HG03571 (cell line): ENCODE measurements around the gene CACNA2D3.

Source experiments
- ATAC-seq: cut with Tn5 transposase; IDR thresholded peaks from one replicate; pipeline ENCODE4 v1.9.1; 2021; ENCODE audit not compliant: unreplicated experiment

Gene CACNA2D3

DNA sequence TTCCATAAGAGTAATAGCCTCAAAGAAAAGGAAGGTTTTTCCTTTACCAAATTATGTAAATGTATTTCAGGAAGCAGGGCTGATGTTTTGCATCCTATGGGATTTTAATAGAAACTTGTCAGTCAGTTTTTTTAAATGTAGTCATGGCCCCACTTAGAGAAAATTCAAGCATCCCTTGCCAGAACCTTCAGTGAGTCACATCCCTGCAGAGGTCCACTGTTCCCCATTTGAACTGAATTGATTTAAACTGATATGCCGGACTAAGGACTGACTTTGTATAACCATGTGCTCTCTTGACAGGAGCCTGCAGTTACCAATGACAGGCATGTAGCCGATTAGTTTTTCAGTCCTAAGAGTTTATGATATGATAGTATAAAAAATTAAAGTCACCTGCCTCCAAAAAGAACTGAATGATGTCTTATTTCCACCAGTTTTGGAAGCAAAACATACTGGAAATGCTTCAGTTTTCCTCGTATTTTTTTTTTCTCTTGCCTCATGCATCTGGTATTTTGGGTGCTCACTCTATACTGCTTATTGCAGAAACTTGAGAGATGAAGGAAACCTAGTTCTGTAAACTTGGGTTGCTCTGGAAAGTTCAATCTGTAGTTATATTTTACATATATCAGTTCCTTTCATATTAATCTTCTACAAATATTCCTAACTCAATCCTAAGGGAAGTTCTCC, 774.8 kb downstream of the CACNA2D3 start:
- ATAC-seq = no peak

- no peak for ATAC-seq
Measured at GRCh38 chr3:54899273-54899672, 776.9 kb downstream of the CACNA2D3 start.

DNA sequence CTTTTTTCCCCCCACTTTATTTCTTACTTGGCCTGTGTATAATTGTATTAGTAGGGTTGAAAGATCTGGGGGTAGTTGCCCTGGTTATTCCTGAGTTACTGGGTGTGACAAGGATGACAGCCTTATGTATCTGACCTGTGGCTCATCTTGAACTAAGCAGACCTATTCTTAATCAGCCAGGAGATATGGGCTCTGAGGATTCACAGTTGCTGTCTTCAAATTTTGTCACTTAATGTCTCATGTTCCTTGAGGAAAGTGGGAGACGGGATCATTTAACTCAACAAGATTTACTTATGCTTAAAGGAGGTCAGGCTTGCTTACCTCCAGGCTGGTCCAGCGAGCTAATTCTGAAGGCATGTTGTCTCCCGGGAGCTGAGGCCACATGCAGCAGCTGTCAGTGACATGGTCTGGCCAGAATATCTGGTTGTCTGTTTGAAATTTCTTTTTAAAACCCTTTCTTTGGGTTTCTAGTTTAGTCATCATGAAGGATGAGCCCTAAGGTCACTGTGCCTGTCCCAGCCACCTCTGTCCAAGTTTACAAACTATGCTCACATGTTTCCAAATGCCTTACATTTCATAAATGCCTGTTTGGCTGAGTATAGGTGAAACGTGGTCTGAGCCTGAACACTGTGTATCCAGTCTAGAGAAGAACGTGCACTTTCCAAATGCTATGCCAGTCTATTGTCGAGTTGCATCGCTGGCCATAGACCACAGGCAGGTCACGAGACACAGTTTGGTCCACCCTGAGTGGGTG, 778.7 kb downstream of the CACNA2D3 start:
- no peak for ATAC-seq

DNA sequence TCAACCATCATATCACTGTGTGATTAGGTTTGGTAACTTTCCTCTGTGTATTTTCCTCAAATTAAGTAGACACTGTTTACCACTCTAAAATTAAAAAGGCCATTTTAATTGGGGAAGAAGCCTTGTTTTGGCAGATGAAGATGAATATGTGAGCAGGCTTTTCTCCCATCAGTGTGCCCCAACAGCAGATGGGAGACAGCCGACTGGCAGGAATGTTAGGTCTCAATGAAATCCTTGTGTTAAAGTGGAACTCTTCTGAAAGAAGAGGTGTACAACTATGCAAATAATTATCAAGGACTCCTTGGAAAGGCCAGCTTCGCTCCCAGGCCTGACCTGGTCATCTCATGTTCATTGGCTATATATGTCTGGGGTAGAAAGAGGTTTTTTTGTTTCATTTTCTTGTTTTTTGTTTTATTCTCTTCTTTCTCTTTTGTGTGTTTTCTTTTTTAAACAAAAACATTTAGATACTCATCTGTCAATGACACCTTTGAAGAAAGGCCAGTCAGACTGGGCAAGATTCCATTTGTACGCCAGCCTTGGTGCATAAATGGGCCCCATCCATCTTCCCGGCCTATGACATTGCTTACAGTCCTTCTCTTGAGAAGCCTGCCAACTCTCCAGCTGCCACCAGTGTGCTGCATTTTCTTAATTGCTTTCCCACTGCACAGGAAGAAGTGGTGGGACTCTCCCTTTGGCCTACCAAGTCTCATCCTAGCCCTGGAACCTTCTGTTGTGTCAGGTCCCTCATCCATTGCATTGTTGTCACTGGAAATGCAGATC, 779.7 kb downstream of the CACNA2D3 start:
- ATAC-seq = no peak

GRCh38 chr3:54905261-54905888, 783.0 kb downstream of the CACNA2D3 start:
- no peak for ATAC-seq

- no peak for ATAC-seq
Measured at GRCh38 chr3:54905920-54906319, 783.6 kb downstream of the CACNA2D3 start.

- no peak for ATAC-seq
Measured at GRCh38 chr3:54906763-54907162, 784.4 kb downstream of the CACNA2D3 start.

DNA sequence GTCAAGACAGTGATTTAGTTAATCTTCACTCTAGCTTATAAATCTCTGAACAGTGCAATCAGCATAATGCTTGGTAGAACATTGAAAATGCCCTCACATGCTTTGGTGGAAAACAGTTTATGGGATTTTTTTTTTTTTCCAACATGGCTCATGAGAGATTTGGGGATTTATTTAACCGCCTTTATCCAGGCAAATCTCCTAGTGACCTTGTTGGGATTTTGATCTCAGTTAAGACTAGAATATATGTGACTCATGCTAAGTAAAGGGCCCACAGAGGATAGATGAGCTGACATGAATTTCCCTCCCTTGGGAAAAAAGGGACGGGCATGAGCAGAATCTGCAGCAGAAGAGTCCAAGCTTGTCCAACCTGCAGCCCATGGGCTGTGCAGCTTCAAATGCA, 786.8 kb downstream of the CACNA2D3 start:
- ATAC-seq = no peak

DNA sequence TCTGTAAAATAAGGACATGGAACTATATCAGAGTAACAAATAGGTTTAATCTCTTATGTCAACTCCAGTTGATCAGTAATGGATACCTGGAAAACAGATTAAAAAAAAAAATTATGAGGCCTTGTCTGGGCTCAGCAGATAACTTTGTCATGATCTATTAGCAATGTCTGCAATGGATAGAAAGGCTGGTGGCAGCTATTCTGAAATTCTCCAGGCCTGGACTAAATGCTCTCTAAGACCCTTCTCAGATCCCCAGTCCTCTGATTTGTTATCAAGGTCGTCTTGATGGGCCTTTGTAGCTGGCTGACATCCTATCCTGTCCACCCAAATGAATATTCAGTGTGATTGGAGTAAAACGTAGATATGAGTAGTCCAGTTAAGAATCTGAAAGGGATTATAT, 791.8 kb downstream of the CACNA2D3 start:
- no peak for ATAC-seq

GRCh38 chr3:54915181-54915580, 792.8 kb downstream of the CACNA2D3 start:
- ATAC-seq = no peak

- ATAC-seq = no peak
Measured at GRCh38 chr3:54915976-54916375, 793.6 kb downstream of the CACNA2D3 start.

DNA sequence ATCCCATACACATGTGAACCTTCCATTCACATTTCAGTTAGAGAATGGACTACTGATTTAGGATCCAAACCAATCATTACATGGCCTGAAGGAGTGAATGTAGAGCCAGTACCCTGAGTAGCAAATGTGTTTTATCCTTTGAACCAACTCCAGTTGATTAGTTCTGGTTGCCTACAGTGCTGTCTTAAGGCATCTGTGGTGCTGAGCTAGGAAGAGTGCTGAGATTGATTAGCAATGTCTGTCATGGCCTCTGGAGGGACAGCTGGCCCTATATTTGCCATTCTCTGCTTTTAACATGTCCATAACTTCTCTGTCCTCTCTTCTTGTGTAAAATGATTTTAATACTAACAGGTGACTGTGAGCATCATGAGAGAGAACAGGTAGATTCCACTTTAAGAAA, 794.4 kb downstream of the CACNA2D3 start:
- no peak for ATAC-seq

- ATAC-seq = no peak
Measured at GRCh38 chr3:54917174-54917573, 794.8 kb downstream of the CACNA2D3 start.

DNA sequence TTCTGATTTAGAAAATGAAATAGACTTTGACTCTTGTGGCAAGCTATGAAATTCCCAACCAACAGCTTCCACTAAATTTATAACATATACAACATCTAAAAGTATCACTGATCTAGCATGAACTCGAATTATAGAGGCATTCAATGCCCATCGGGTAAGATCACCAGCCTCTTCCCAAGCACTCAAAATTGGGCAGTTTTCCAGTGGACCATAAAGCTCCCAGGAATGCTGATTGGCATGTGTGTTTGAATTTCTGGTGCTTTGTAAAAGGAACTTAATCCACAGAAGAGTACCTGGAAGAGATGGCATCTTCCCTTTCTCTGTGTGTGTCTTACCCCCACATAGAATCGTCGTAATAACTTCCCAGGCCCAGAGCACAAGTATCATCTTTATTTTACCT, 795.5 kb downstream of the CACNA2D3 start:
- ATAC-seq = no peak

- ATAC-seq = no peak
Measured at GRCh38 chr3:54918516-54918915, 796.2 kb downstream of the CACNA2D3 start.

- ATAC-seq = no peak
Measured at GRCh38 chr3:54928046-54928770, 805.9 kb downstream of the CACNA2D3 start, which contains the start of gene LRTM1. Gene LRTM1 (minus strand): TSS chr3:54928059. CDS start chr3:54927911, 148 bp downstream.

GRCh38 chr3:54931182-54931581, 808.8 kb downstream of the CACNA2D3 start:
- ATAC-seq = no peak

- no peak for ATAC-seq
Measured at GRCh38 chr3:54932606-54933005, 810.3 kb downstream of the CACNA2D3 start.

DNA sequence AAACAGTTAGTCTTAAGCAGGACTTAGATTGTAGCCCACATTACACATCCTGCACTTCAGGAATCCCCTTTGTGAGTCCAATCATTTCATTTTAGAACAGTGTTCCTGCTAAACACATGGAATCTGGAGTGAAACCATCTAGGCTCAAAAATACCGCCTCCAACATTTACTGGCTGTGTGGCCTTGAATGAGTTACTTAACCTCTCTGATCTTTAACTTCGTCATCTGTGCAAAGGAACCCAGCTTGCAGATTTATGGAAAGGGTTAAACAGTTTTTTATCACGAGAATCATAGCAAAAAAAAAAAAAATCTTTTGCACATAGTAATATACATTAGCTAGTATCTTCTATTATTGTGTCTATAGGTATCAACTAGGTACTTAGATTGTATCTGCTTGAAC, 813.5 kb downstream of the CACNA2D3 start:
- ATAC-seq = no peak

DNA sequence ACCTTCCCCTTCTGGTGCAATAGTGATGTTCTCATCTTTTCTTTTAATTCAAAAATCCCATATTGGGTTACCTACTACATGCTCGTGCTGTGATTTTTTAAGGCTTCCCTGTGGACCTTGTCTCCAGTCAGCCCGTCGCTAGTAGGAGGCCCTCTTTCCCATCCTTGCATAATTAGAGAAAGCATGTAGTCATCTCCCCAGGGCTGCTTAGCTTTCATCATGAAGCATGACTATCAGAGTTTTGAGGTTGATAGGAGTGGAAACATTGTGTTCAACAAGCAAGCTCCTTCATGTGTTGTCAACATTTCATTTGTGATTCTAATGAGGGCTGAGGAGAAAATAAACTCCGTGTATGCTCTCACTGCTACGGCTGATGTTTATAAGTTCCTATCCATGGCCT, 814.2 kb downstream of the CACNA2D3 start:
- no peak for ATAC-seq
